Neural cell (in vitro differentiated cells): ENCODE results near the gene MARF1. TPM values are rescaled to one million over a fixed set of nuclear protein-coding genes. Genes with fewer than 3 reads are reported as not detected.

Experiments used
- H2AFZ ChIP-seq: fragments of 200-600, 300-800 bp; sonication (generic), shearing (Covaris generic); 2 replicates; pipeline ENCODE4 v1.6.0; 2014; ENCODE audit warnings: low read depth, mild to moderate bottlenecking, antibody characterized with exemption, low read length, moderate library complexity
- H3F3A ChIP-seq: fragments of 200-600 bp; shearing (Covaris generic); 2 replicates; pipeline ENCODE4 v1.6.1; 2016; ENCODE audit warnings: mild to moderate bottlenecking, moderate library complexity, mixed read lengths, antibody characterized with exemption, low read length; ENCODE audit not compliant: insufficient read depth, poor library complexity, severe bottlenecking
- H3K27ac ChIP-seq: fragments of 200-600, 300-800 bp; sonication (generic), shearing (Covaris generic); 2 replicates; pipeline ENCODE4 v1.5.1; 2014; ENCODE audit warnings: mild to moderate bottlenecking, low read length, moderate library complexity
- H3K27me3 ChIP-seq: fragments of 300-800, 200-600 bp; sonication (generic), shearing (Covaris generic); 2 replicates; pipeline ENCODE4 v1.6.0; 2014; ENCODE audit warnings: mild to moderate bottlenecking, low read depth, low read length, moderate library complexity; ENCODE audit not compliant: insufficient read depth
- H3K36me3 ChIP-seq: fragments of 300-800, 200-600 bp; sonication (generic), shearing (Covaris generic); 2 replicates; pipeline ENCODE4 v1.5.1; 2014; ENCODE audit warnings: mild to moderate bottlenecking, antibody characterized with exemption, low read length, moderate library complexity; ENCODE audit not compliant: insufficient read depth
- H3K4me2 ChIP-seq: fragments of 300-800, 200-600 bp; sonication (generic), shearing (Covaris generic); 2 replicates; pipeline ENCODE4 v1.6.0; 2014; ENCODE audit warnings: mild to moderate bottlenecking, low read length
- H3K4me3 ChIP-seq: fragments of 300-800, 200-600 bp; sonication (generic), shearing (Covaris generic); 2 replicates; pipeline ENCODE4 v1.5.1; 2014; ENCODE audit warnings: mild to moderate bottlenecking, low read length, moderate library complexity
- H3K79me2 ChIP-seq: fragments of 200-600 bp; shearing (Covaris generic); replicated peaks from 2 replicates; pipeline ENCODE4 v1.6.0; 2014; ENCODE audit warnings: mild to moderate bottlenecking, low read length, moderate library complexity; ENCODE audit not compliant: insufficient read depth
- H3K9ac ChIP-seq: fragments of 300-800, 200-600 bp; sonication (generic), shearing (Covaris generic); 2 replicates; pipeline ENCODE4 v1.6.1; 2016; ENCODE audit warnings: mild to moderate bottlenecking, low read length, mixed read lengths
- H3K9me2 ChIP-seq: fragments of 200-600 bp; shearing (Covaris generic); 2 replicates; pipeline ENCODE4 v1.6.1; 2016; ENCODE audit warnings: mild to moderate bottlenecking, low read length, mixed read lengths; ENCODE audit not compliant: insufficient read depth
- H3K9me3 ChIP-seq: fragments of 200-600, 300-800 bp; sonication (generic), shearing (Covaris generic); 2 replicates; pipeline ENCODE4 v1.6.1; 2016; ENCODE audit warnings: mild to moderate bottlenecking, mixed run types, low read length, moderate library complexity, mixed read lengths
- H4K20me1 ChIP-seq: fragments of 200-600 bp; shearing (Covaris generic); 2 replicates; pipeline ENCODE4 v1.6.1; 2016; ENCODE audit warnings: mild to moderate bottlenecking, mixed run types; ENCODE audit not compliant: insufficient read depth
- EP300 ChIP-seq: fragments of 450-650 bp; conservative IDR thresholded peaks from 2 replicates; pipeline ENCODE4 v1.6.1; 2014; ENCODE audit warnings: antibody characterized with exemption, mild to moderate bottlenecking, moderate library complexity; ENCODE audit not compliant: poor library complexity, severe bottlenecking
- EZH2 ChIP-seq: fragments of 200-600, 300-800 bp; shearing (Covaris generic), sonication (generic); IDR thresholded peaks from 2 replicates; pipeline ENCODE4 v1.6.1; 2014; ENCODE audit warnings: antibody characterized with exemption, low read length, borderline replicate concordance, mild to moderate bottlenecking; ENCODE audit not compliant: insufficient read depth, poor library complexity, severe bottlenecking
- MXI1 ChIP-seq: fragments of 450-650 bp; conservative IDR thresholded peaks from 2 replicates; pipeline ENCODE4 v1.6.1; 2014; ENCODE audit warnings: antibody characterized with exemption, mild to moderate bottlenecking; ENCODE audit not compliant: poor library complexity, severe bottlenecking
- POLR2AphosphoS5 ChIP-seq: IDR thresholded peaks from 2 replicates; pipeline ENCODE4 v1.6.1; 2012
- RAD21 ChIP-seq: fragments of 450-650 bp; conservative IDR thresholded peaks from 2 replicates; pipeline ENCODE4 v1.6.1; 2014; ENCODE audit warnings: antibody characterized with exemption, mild to moderate bottlenecking, moderate library complexity
- SMC3 ChIP-seq: fragments of 450-650 bp; conservative IDR thresholded peaks from 2 replicates; pipeline ENCODE4 v1.6.1; 2014; ENCODE audit warnings: antibody characterized with exemption, mild to moderate bottlenecking, moderate library complexity; ENCODE audit not compliant: poor library complexity
- TAF1 ChIP-seq: IDR thresholded peaks from 2 replicates; pipeline ENCODE4 v1.6.1; 2012; ENCODE audit warnings: low read depth
- polyA plus RNA-seq: library from polyadenylated mRNA; depleted of rRNA; stranded (reverse); fragments of >200 nt; gene quantifications from 2 replicates; pipeline ENCODE4 v1.2.3, GENCODE V29; 2014
- TF ChIP-seq, protein P1 (sequence below): IDR thresholded peaks from 2 replicates; pipeline ENCODE4 v1.6.1; 2012; ENCODE audit warnings: borderline replicate concordance
- TF ChIP-seq, protein P2 (sequence below): fragments of 450-650 bp; IDR thresholded peaks from 2 replicates; pipeline ENCODE4 v1.5.1; 2014; ENCODE audit warnings: antibody characterized with exemption, mild to moderate bottlenecking, moderate library complexity; ENCODE audit not compliant: poor library complexity, severe bottlenecking

MARF1 gene
- polyA plus RNA-seq, 1 donor from 2014 or later: 23.2 TPM

GRCh38 chr16:15650698-15651171 is 7.8 kb upstream of the MARF1 start:
- Histone ChIP-seq H3K79me2 (no peaks in the 10 kb centered on the region), H3K4me3 (peak overlapping the region; percentile 76), H3K4me2 (peak overlapping the region; percentile 19), H3F3A (no peaks in the 10 kb centered on the region), H3K27ac (no peak overlapping the region), H3K27me3 (peaks cover 5% of the 10 kb centered on the region), H3K36me3 (no peaks in the 10 kb centered on the region), H4K20me1 (no peaks in the 10 kb centered on the region), H3K9me3 (no peaks in the 10 kb centered on the region), H2AFZ (peak overlapping the region; percentile 27), H3K9me2 (no peaks in the 10 kb centered on the region), H3K9ac (no peak overlapping the region)
- TF ChIP-seq EZH2: no peak
- no peak for TF ChIP-seq RAD21
- no peak for TF ChIP-seq SMC3
- no peak for TF ChIP-seq TAF1
- TF ChIP-seq EP300: no peak
- no peak for TF ChIP-seq MXI1
- TF ChIP-seq, protein P1, sequence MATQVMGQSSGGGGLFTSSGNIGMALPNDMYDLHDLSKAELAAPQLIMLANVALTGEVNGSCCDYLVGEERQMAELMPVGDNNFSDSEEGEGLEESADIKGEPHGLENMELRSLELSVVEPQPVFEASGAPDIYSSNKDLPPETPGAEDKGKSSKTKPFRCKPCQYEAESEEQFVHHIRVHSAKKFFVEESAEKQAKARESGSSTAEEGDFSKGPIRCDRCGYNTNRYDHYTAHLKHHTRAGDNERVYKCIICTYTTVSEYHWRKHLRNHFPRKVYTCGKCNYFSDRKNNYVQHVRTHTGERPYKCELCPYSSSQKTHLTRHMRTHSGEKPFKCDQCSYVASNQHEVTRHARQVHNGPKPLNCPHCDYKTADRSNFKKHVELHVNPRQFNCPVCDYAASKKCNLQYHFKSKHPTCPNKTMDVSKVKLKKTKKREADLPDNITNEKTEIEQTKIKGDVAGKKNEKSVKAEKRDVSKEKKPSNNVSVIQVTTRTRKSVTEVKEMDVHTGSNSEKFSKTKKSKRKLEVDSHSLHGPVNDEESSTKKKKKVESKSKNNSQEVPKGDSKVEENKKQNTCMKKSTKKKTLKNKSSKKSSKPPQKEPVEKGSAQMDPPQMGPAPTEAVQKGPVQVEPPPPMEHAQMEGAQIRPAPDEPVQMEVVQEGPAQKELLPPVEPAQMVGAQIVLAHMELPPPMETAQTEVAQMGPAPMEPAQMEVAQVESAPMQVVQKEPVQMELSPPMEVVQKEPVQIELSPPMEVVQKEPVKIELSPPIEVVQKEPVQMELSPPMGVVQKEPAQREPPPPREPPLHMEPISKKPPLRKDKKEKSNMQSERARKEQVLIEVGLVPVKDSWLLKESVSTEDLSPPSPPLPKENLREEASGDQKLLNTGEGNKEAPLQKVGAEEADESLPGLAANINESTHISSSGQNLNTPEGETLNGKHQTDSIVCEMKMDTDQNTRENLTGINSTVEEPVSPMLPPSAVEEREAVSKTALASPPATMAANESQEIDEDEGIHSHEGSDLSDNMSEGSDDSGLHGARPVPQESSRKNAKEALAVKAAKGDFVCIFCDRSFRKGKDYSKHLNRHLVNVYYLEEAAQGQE: no peak
- TF ChIP-seq, protein P2, sequence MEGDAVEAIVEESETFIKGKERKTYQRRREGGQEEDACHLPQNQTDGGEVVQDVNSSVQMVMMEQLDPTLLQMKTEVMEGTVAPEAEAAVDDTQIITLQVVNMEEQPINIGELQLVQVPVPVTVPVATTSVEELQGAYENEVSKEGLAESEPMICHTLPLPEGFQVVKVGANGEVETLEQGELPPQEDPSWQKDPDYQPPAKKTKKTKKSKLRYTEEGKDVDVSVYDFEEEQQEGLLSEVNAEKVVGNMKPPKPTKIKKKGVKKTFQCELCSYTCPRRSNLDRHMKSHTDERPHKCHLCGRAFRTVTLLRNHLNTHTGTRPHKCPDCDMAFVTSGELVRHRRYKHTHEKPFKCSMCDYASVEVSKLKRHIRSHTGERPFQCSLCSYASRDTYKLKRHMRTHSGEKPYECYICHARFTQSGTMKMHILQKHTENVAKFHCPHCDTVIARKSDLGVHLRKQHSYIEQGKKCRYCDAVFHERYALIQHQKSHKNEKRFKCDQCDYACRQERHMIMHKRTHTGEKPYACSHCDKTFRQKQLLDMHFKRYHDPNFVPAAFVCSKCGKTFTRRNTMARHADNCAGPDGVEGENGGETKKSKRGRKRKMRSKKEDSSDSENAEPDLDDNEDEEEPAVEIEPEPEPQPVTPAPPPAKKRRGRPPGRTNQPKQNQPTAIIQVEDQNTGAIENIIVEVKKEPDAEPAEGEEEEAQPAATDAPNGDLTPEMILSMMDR: no peak
- TF ChIP-seq POLR2AphosphoS5: no peak

- TF ChIP-seq RAD21 (peak; percentile 20), TAF1 (no peak), EZH2 (no peak), SMC3 (peak; percentile 9)
- H3K4me3 ChIP-seq: peak within 1 kb of the TSS; percentile 76
- H3K9me2 ChIP-seq: no peaks in the 10 kb centered on the region
- no peaks in the 10 kb centered on the region for H3K9me3 ChIP-seq
- H3K27me3 ChIP-seq: peaks cover 5% of the 10 kb centered on the region
- peak within 1 kb of the TSS; percentile 96 for H3K4me2 ChIP-seq
- H3K79me2 ChIP-seq: no peaks in the 10 kb centered on the region
- H3K9ac ChIP-seq: no peak within 1 kb of the TSS
- H2AFZ ChIP-seq: peak within 1 kb of the TSS; percentile 27
- no peaks in the 10 kb centered on the region for H4K20me1 ChIP-seq
- no peak within 1 kb of the TSS for H3K27ac ChIP-seq
- H3F3A ChIP-seq: no peaks in the 10 kb centered on the region
- H3K36me3 ChIP-seq: no peaks in the 10 kb centered on the region
Observed at GRCh38 chr16:15650019-15650697, 7.2 kb upstream of the MARF1 start, which contains the start of gene NDE1. Gene NDE1, plus strand, starts transcription at chr16:15650245. Its CDS starts 14,534 bp downstream, at chr16:15664779.
